ENCODE data around the gene CAMTA1. TPM values are rescaled to one million over a fixed set of nuclear protein-coding genes. Genes with fewer than 3 reads are reported as not detected.

The CAMTA1 gene
- total and polyA plus RNA-seq, 12 donors = 123 to 265 (median 142) TPM

DNA sequence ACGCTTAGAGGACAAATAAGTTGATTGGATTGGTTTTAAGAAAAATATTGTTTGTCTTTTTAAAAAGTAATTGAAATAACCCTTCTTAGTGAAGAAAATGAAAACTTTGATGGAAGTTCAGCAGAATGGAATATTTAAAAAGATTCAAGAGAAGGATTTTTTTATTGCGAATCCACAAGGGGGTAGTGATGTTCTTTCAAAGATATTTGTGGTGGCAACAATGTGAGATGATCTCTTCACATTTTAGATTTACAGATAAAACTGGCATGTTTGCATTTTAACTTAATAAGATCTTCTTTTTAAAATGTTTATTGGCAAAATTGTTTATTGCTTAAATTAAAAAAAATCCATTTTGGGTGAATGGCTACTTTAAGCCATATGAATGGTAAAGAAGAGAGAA lies 8.9 kb downstream of the CAMTA1 start:
- 59 to 68% methylated on average over 2 of the region's 2 CpGs for WGBS, 2 donors
- H3K9me3 ChIP-seq = no peaks in the 10 kb centered on the region
- no peak for ATAC-seq
- no peak for DNase-seq
- H3K4me1 ChIP-seq = peaks cover 0 to 77% (median 55%) of the 10 kb centered on the region in 9 donors
- H3K27ac ChIP-seq = no peak overlapping the region
- H3K4me3 ChIP-seq = no peak overlapping the region
- intact Hi-C loops (cut with DNase I) = loop anchor here in 8 of 10 donors (2.0 to 10.0 kb wide), 10 partner anchors 93 to 413 kb away; no protein-coding TSS in a partner anchor
- no peaks in the 10 kb centered on the region for H3K27me3 ChIP-seq
- TF ChIP-seq, protein P1, sequence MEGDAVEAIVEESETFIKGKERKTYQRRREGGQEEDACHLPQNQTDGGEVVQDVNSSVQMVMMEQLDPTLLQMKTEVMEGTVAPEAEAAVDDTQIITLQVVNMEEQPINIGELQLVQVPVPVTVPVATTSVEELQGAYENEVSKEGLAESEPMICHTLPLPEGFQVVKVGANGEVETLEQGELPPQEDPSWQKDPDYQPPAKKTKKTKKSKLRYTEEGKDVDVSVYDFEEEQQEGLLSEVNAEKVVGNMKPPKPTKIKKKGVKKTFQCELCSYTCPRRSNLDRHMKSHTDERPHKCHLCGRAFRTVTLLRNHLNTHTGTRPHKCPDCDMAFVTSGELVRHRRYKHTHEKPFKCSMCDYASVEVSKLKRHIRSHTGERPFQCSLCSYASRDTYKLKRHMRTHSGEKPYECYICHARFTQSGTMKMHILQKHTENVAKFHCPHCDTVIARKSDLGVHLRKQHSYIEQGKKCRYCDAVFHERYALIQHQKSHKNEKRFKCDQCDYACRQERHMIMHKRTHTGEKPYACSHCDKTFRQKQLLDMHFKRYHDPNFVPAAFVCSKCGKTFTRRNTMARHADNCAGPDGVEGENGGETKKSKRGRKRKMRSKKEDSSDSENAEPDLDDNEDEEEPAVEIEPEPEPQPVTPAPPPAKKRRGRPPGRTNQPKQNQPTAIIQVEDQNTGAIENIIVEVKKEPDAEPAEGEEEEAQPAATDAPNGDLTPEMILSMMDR (IDR thresholded peaks at IDR 0.05) = peak in 7 of 9 donors; percentile 36 to 65 (median 58)
- H3K36me3 ChIP-seq = peaks cover 0 to 7% (median 0%) of the 10 kb centered on the region in 9 donors

DNA sequence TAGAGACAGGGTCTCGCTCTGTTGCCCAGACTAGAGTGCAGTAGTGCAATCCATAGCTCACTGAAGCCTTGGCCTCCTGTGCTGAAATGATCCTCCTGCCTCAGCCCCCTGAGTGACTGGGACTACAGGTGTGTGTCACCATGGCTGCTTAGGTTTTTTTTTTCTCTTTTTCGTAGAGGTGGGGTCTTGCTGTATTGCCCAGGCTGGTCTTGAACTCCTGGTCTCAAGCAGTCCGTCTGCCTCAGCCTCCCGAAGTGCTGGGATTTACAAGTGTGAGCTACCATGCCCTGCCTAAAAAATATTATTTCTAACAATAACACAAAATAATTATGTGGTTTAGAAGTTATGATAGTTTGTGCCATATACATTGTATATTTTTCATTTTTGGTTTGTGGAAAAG lies 9.9 kb downstream of the CAMTA1 start:
- H3K4me1 ChIP-seq = peaks cover 0 to 77% (median 58%) of the 10 kb centered on the region in 9 donors
- H3K9me3 ChIP-seq = no peaks in the 10 kb centered on the region
- H3K27me3 ChIP-seq = no peaks in the 10 kb centered on the region
- no peak overlapping the region for H3K4me3 ChIP-seq
- WGBS, 2 donors = 89 to 95% methylated on average over 4 of the region's 4 CpGs
- ATAC-seq (no peak), DNase-seq (no peak)
- intact Hi-C loops (cut with DNase I) = loop anchor here in 9 of 10 donors (2.0 to 10.0 kb wide), 8 partner anchors 92 to 410 kb away; no protein-coding TSS in a partner anchor
- TF ChIP-seq, protein P1 (IDR thresholded peaks at IDR 0.05) = no peak
- H3K36me3 ChIP-seq = peaks cover 0 to 7% (median 0%) of the 10 kb centered on the region in 9 donors
- peak overlapping the region in 4 of 10 donors; percentile 0 to 15 (median 8) for H3K27ac ChIP-seq

DNA sequence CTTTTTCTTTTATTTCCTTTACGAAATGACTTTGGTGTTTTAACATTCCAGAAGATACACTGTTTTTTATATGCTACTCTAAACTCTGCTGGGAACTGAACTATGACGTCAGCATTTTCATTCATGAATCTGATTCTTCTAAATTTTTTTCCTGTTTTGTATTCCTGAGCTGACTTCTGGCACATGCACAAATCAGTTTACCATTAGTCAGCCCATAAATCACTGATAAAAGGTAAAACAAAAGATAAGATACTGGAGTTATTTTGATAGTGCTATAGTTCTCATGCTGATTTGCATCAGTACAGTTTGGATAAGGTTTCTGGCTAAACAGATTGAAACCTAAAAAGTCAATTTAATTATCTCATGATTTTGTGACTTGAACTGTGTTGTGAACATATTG lies 10.4 kb downstream of the CAMTA1 start:
- ATAC-seq (peak in 2 of 8 donors; percentile 42 to 50), DNase-seq (no peak)
- Histone ChIP-seq H3K36me3 (peaks cover 0 to 7% (median 0%) of the 10 kb centered on the region in 9 donors), H3K4me1 (peaks cover 0 to 77% (median 62%) of the 10 kb centered on the region in 9 donors), H3K27me3 (no peaks in the 10 kb centered on the region), H3K4me3 (no peak overlapping the region), H3K27ac (peak overlapping the region in 5 of 10 donors; percentile 0 to 38 (median 9)), H3K9me3 (no peaks in the 10 kb centered on the region)
- TF ChIP-seq, protein P1 (IDR thresholded peaks at IDR 0.05) = no peak
- intact Hi-C loops (cut with DNase I) = loop anchor here in 9 of 10 donors (2.0 to 10.0 kb wide), 8 partner anchors 92 to 409 kb away; no protein-coding TSS in a partner anchor
- WGBS, 2 donors = 29 to 38% methylated on average over 2 of the region's 2 CpGs

DNA sequence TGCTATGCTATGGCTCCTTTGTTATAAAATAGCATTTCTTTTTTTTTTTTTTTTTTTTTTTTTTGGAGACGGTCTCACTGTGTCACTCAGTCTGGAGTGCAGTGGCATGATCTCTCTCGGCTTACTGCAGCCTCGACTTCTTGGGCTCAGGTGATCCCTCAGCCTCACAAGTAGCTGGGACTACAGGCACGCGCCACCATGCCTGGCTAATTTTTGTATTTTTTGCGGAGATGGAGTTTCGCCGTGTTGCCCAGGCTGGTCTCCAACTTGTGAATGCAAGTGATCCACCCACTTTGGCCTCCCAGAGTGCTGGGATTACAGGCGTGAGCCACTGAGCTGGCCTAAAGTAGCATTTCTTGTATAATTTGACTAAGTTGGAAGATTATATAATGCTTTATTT lies 10.8 kb downstream of the CAMTA1 start:
- Histone ChIP-seq H3K4me1 (peaks cover 0 to 77% (median 66%) of the 10 kb centered on the region in 9 donors), H3K9me3 (no peaks in the 10 kb centered on the region), H3K27ac (peak overlapping the region in 5 of 10 donors; percentile 0 to 38 (median 4)), H3K27me3 (no peaks in the 10 kb centered on the region), H3K36me3 (peaks cover 0 to 7% (median 0%) of the 10 kb centered on the region in 9 donors), H3K4me3 (no peak overlapping the region)
- 59 to 63% methylated on average over 9 of the region's 9 CpGs for WGBS, 2 donors
- TF ChIP-seq, protein P1 (IDR thresholded peaks at IDR 0.05) = no peak
- intact Hi-C loops (cut with DNase I) = loop anchor here in 8 of 10 donors (5.0 to 10.0 kb wide), 6 partner anchors 91 to 409 kb away; no protein-coding TSS in a partner anchor
- DNase-seq (no peak), ATAC-seq (peak in 3 of 8 donors; percentile 18 to 31 (median 28))
